ENCODE measurements around the gene DNAH10.

DNAH10 gene

DNA sequence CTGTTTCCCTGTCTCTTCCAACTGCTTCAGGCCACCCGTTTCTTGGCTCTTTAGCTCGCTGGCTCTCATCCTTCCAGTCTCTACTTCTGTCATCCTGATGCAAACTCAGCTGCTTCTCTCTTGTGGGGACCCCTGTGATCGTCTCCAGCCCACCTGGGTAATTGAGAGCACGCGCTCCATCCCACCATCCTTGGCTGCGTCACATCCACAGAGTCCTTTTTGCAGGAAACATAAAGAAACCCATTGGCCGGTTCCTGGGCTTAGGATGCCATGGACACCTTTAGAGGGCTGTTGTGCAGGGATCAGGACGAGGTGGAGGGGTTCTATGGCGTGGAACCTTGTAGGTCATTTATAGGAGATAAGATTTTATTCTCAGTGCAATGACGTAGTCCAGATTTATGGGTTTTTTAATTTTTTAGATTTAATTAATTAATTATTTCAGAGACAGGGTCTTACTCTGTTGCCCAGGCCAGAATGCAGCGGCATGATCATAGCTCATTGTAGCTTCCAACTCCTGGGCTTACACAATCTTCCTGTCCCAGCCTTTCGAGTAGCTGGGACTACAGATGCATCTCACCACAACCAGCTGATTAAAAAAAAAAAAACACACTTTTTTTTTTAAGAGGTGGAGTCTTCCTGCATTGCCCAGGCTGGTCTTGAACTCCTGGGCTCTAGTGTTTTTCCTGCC lies 127.9 kb downstream of the DNAH10 start:
- no peak for DNase-seq

DNA sequence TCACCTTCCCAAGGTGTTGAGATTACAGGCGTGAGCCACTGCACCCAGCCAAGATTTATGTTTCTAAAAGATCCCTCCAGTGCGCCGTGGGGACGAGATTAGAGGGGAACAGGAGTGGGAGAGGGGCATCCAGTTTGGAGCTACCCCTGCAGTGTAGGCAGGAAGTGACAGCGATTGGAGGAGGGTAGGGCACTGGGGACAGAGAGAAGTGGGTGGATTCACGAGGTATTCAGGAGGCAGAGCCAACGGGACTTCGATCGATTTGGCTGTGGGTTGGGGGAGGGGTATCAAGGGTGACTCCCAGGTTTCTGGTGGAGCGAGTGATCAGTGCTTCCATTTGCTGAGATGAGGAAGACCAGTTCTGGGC lies 128.4 kb downstream of the DNAH10 start:
- DNase-seq: no peak

DNA sequence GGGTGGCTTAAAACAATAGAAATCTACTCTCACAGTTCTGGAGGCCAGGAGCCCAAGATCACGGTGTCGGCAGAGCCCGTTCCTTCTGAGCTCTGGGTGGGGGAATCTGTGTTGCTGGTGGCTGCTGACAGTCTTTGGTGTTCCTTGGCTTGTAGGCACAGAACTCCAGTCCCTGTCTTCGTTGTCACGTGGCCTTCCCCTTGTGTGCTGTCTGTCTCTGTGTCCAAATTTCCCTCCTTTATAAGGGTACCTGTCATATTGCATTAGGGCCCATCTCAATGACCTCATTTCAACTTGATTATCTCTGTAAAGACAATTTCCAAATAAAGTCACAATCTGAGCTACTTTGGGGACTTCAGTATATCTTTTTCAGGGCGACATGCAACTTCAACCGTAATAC lies 128.9 kb downstream of the DNAH10 start:
- DNase-seq: no peak

DNA sequence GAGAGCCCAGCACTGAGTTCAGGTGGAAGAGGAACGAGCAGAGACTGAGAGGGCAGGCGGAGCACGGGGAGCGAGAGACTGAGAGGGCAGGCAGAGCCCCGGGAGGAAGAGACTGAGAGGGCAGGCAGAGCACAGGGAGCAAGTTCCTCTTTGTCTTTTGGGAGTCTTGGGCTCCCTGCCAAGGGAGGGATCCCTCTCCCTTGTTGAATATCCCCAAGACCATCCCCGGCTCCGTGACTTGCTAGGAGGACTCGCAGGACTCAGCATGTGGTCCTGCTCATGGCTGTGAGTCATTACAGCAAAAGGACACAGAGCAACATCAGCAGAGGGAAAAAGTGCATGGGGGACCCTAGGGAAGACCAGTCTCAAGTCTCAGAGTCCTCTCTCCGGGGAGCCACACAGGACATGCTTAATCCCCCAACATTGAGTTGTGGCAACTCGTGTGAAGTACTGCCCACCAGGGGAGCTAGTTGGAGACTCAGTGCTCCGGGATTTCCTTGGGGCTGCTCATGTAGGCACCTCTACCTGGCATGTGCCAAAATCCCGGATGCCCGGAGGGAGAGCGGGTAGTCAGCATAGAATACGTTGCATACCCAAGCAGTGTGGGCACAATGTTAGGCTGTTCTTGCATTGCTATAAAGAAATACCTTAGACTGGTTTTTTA lies 129.5 kb downstream of the DNAH10 start:
- DNase-seq: no peak

DNA sequence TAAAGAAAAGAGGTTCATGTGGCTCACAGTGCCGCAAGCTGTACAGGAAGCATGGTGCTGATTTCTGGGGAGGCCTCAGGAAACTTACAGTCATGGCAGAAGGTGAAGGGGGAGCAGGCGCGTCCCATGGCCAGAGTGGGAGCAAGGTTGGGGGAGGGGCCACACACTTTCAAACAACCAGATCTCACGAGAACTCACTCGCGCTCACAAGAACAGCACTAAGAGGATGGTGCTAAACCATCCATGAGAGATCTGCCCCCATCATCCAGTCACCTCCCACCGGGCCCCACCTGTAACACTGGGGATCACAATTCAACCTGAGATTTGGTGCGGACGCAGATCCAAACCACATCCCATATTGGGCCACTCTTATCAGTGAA lies 130.1 kb downstream of the DNAH10 start:
- no peak for DNase-seq

DNA sequence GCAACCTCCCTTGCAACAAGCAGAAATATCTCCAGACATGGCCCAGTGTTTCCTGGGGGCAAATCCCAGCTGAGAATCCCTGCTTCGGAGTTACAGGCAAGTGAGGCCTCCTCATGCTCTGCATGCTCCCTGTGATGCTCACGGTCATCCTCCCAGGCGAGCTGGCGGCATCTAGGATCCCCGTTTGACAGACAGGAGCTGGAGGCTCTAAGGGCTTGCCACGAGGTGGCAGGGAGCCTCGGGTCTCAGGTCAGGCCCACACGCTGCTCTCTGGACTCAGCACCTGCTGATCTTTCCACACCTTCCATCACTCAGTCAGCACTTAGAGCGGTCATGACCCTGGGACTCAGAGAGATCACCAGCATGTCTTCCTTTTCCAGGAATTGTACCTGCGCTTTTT lies 130.8 kb downstream of the DNAH10 start:
- DNase-seq: no peak

DNA sequence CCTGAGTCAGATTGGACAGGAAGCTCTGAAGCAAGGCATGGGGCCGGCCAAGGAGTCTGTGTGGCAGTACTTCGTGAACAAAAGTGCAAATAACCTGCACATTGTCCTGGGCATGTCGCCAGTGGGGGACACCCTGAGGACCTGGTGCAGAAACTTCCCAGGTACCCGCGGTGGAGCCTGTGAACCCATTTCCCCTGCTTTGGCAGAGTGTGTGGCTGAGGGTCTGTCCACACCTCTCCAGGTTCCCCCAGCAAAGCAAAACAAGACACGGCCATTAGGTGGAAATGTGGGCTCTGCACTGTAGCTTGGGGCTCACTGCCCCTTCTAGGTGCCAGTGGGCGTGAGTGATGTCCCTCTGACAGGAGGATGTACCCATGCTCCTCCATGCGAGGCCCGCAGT lies 131.2 kb downstream of the DNAH10 start:
- DNase-seq: no peak

DNA sequence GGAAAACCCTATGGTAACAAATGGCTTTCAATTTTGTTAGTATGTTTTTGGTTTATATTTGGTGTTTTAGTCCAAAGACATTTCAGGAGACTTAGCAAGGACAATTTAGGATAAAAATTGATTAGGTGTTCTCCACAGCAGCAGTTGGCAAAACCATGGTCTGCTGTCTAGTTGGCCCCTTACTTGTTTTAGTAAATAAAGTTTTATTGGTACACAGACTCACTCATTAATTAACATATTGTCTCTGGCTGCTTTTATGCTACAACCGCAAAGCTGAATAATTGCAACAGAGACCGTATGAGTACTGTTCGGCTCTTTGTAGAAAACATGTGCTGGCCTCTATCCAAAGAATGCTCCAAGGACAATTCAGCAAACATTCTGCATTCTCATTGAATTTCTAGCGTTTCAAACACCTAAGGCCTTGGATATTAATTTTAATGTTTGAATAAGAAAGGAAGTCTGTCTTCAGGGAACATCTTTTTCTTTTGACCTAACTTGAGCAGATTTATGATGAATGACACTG lies 132.8 kb downstream of the DNAH10 start:
- no peak for DNase-seq

DNA sequence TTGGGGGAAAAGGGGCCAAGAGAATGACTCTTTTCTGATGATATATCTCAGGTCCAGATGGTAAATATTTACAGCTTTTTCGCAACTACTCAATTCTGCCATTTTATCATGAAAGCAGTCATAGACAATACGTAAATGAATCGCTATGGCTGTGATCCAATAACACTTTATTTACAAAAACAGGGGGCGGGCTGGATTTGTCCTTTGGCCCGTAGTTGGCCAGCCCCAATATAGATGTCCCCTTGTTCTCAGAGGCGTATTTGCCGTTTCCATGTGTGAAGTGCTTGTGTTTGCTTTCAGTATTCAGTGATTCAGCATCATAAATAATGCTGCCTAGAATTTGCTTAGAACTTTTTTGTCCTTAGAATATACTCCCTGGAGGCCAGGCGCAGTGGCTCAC lies 133.3 kb downstream of the DNAH10 start:
- no peak for DNase-seq

DNA sequence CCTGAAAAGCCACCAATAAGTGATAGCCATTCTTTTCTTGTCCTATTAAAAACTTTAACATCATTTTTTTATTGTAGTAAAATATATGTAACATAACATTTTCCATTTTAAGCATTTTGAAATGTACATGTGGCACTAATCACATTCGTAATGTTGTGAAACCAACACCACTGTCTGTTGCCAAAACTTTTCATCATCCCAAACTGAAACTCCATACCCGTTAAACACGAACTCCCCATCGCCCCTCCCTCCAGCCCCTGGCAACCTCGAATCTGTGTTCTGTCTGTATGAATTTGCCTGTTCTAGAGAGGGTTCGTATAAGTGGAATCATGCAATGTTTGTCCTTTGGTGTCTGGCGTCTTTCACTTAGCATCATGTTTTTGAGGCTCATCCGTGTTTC lies 134.7 kb downstream of the DNAH10 start:
- DNase-seq: no peak

DNA sequence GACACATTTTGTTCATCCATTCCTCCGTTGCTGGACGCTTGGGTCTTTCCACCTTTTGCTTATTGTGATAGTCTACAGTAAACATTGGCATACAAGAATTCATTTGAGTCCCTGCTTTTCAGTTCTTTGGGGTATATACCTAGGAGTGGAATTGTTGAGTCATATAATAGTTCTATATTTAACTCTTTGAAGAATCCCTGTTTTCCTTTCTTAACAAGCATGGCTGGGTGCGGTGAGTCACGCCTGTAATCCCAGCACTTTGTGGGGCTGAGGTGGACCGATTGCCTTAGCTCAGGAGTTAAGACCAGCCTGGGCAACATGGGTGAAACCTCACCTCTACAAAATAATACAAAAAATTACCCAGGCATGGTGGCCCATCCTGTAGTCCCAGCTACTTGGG lies 135.1 kb downstream of the DNAH10 start:
- DNase-seq: no peak

DNA sequence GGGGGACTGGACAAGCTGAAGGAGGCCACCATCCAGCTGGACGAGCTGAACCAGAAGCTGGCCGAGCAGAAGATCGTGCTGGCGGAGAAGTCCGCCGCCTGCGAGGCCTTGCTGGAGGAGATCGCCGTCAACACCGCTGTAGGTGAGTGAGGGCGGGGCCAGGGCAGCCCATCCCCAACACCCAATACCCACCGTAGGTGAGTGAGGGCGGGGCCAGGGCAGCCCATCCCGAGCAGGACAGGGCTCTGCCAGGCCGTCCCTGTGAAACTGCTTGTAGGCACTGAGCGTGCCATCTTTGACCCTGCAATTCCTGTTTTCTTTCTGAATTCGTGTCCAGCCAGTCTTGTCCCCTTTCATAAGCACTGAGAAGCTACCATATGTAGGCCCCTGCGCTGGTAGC lies 136.6 kb downstream of the DNAH10 start:
- DNase-seq: no peak

DNA sequence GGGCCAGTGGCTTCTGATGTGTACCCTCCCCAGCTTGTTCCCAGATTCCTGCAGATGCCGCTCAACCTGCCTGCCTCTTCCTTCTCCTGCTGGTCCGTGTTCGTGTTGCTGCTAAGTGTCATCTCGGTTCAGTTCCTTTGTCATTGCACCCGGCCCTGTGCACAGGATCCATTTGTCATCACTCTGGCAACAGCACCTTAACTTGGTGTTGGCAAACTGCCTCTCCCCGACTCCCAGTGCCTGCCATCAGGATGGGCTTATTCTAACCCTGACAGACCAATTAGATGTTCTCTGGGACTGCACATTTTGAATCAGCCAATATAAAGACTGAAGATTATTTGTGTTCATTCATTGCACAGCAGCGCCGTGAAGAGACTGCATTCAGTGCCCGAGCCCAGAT lies 137.3 kb downstream of the DNAH10 start:
- DNase-seq: no peak

DNA sequence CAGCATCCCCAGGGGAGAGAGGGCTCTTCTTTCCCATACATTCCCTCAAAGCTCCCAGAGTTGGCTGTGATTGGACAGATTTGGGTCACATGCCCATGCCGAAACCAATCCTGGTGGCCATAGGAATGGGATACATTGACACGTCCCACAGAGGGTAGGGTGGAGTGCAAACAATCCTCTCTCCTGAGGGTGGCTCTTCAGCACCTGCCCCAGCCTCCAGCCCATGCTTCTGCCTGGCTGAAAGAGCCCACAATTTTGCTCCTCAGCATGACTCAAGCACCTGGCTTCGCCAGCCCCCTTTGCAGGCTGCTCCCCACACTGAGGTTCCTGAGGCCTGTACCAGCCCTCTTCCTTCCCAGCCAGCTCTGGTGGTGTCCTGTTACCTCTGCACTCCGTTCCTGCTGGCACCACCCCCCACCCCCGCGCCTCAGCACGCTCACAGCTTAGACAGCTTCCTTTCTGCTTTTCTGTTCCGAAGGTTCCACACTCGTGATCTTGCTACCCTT lies 138.8 kb downstream of the DNAH10 start:
- peak; percentile 24 for DNase-seq

DNA sequence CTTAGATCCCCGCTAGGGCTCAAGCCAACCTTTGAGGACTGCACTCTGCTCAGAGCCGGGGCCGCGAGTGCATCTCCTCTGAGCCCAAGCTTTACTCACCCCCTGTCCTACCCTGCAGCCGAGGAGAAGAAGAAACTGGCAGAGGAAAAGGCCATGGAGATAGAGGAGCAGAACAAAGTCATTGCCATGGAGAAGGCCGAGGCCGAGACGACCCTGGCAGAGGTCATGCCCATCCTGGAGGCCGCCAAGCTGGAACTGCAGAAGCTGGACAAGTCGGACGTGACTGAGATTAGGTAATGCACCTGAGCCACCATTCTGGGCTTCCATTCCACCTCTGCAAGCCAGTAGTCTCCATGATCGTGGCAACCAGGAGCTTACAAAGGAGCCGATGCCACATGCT lies 140.7 kb downstream of the DNAH10 start:
- no peak for DNase-seq

DNA sequence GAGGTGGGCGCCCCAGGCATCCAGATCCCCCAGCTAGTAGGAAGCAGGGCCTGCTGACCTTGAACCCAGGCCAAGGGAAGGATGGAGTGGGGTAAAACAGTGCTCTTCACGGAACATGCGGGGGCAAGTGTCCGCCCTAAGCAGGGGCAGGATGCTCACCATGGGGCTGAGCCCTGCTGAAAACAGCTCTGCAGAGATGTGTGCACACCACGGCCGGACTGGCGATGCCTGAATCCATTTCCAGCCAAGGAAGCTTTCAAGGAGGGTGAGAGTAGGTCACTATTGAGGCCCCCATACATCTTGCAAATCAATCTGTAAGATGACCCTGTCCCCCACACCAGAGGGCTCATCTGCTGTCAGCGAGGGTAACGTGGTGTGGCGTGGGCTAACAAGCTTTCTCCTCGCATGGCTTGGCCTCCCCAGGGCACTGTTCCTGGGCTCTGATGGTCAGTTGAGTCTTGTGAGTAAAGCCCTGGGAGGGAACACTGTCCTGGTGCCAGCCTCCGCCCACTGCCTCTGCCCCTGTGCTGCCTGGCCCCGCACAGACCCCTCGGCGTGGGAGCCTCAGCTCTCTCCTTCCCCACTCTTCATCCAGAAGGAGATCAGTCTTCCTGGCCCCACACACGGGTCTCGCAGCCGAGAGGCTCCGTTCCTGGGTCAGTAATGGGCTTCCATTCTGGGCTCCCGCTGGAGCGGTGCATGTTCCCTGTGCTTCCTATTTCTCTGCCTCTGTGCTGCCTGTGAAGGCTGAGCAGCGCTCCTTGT lies 141.4 kb downstream of the DNAH10 start:
- no peak for DNase-seq

DNA sequence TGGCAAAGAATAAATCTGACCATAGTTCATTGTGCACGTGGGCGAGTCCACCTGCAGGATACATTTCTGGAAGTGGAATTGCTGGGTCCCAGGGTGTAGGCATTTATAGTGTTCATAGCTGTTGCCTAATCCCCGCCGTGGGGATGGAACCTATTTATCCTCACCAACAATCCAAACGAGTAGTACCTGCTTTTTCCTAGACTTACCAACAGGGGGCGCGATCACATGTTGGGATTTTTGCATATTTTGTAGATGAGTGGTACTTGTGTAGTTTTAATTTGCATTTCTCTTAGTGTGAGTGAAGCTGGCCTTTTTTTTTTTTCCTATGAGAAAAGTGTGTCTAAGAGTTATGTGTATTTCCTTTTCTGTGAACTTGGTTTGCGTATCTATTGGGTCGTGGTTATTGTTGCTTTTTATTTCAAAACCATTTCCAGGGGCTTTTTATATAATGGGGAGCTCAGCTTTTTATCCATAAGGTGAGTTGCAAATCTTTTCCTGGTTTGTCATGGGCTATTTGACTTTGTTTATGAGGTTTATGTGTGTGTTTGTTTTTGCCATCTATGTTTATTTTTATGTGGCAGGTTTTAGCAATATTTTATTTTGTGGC lies 143.3 kb downstream of the DNAH10 start:
- peak; percentile 53 for DNase-seq

DNA sequence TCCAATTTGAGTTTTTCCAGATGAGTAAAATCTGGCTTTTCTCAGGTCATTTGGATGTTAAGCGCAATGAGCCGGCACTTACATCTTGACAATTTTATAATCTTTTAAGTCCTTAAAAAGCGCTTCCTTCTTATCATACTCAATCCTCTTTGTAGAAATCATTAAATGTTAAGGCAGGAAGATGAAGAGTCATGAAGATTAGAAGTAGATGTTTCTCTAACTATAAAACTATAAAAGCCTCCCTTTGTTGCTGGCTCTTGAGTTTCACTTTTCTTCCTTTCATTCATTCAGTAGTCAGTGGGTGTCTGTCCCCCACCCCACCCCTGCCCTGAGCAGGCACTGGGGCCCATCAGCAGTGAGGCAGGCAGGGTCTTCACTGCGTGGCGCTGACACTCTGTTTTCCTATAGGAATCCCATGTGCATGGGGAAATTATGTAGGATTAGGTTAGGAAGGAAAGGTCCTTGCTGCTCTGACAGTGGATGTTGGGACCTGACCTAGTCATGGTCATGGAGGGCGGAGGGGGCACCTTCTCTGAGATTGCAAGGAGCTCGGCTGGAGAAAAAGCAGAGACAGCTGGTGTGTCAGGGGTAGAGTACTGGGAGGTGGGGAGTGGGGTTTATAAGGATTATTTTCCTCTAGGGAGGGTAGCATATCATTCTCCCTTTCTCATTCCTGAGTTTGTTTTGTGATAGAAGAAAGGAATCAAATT lies 144.8 kb downstream of the DNAH10 start:
- no peak for DNase-seq

DNA sequence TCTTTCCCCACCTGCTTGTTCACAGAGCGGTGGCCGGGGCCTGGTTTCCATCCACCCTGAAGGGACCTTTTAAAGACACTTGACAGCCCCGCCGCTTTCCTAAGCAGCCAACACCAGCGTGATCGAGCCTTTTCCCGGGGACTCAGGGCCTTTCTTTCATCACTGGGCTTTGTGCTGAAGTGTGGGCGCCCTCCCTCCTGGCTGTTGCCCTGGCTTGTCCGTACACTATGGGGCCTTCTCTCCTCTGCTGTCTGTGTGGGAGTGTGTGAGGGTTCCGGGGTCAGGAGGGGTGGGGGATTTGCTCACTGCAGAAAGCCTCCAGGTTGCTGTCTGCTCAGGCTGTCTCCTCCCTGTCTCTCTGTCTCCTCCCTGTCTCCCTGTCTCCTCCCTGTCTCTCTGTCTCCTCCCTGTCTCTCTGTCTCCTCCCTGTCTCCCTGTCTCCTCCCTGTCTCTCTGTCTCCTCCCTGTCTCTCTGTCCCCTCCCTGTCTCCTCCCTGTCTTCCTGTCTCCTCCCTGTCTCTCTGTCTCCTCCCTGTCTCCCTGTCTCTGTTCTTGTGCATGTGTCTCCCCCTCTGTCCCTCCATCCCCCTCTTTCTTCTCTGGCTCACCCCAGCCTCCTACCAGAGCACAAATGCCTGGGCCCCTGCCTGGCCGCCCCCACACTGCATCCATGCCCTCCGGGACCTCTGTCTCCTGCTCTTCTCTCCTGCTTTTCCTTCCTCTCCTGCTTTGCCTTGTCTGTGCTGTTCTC lies 145.8 kb downstream of the DNAH10 start:
- no peak for DNase-seq

DNA sequence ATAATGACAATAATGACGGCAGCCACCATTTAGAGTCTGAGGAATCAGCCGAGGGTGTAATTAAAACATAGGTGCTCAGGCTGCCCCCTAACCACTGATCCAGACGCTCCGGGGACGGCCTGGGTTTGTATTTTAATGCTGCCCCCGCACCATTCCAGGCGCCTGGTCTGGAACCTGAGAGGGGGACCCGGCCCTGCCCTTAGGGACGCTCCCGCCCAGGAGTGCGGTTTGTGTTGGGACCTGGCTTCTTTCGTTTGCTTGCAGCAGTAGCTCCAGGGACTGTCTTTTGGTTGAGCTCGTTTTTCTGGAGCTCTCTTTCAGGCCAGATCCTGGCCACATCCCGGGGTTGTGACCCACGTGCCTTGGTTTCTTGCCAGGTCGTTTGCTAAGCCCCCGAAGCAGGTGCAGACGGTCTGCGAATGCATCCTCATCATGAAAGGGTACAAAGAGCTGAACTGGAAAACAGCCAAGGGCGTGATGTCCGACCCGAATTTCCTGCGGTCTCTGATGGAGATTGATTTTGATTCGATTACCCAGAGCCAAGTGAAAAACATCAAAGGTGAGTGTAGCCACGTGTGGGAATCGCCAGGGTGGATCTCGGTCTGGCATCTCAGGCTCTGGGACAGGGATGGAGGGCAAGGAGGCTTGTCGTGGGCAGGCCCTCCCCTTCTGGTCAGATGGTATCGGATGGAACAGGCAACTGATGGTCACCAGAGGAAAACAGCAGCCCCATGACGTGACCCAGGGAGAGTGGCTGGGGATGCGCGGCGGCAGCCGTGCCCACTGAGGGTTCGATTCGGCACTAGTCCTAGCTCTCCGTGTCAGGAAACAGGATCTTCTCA lies 147.0 kb downstream of the DNAH10 start:
- no peak for DNase-seq

DNA sequence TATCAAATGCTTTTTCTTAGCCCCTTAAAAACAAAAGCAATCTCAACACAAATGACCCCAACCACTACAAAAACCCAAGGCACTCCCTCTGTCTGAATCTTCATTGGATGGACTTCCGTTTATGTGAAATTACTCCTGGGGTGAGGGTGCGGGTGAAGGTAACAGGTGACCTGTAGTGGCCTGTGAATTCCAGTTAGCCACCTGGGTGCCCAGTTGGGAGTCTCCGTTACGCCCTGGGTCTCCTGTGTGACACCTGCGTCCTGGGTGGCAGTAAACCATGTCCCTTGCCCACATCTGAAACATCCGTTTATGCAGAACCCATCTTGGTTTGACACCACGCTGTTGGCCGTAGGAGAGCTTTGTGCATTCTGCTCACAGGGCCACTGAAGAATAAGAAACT lies 148.0 kb downstream of the DNAH10 start:
- DNase-seq: no peak

All from stimulated activated CD4-positive, alpha-beta T cell treated with anti-CD3 and anti-CD28 coated beads, Interleukin-4, amount 100 ng/mL, for 1 hour (primary cell).